Renal cortical epithelial cell (primary cell): ENCODE data around the gene BAZ1B. TPM values are rescaled to one million over a fixed set of nuclear protein-coding genes. Genes with fewer than 3 reads are reported as not detected.
"Not testable (repeated sequence)": the region's sequence is repeated elsewhere in the genome, so short reads cannot be mapped to it uniquely, and the experiment has no call there.

Experiments used
- DNase-seq: peaks from one replicate; pipeline ENCODE4 v3.0.0-alpha.2; 2011; ENCODE audit warnings: low read depth
- total RNA-seq: library from RNA; depleted of rRNA; stranded (reverse); fragments of >200 nt; gene quantifications from 2 replicates; pipeline ENCODE4 v1.2.3, GENCODE V29; 2014

The BAZ1B gene
- total RNA-seq, 1 donor from 2014 or later, result 66.4 TPM

DNA sequence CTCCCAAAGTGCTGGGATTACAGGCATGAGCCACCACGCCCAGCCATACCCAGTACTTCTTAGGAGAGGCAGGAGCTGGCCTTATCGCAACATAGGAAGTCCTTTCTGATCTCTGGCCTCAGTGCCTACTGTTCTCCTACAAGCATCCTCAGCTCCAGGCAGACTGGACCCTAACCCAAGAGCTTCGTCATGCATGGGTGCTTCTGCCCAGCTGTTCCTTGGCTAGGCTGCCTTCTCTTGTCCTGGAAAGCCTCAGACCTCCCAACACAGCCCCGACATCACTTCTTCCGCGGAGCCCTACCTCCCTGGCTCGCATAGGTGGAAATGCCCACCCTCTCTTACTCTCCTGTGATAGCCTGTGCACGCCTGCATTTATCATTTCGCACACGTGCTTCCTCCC, 19.6 kb upstream of the BAZ1B start:
- DNase-seq, result no peak

DNA sequence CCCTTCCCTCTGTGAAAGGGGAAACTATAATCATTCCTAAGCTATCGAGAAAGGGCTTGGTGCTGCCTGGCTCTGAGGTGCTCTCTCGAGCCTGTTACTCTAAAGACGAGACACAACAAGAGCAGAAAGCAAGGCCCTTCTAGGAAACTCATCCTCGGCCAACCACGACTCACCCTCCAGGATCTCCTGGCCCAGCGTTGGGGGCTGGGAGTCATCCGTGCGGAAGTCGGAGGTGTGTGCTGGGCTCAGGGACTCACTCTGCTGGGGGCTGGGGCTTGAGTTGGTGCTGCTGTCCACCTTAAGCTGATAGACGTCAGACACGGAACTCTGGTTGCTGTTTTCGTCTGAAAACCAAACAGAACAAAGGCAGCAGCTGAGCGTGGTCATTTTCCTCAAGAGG, 17.6 kb upstream of the BAZ1B start:
- no peak for DNase-seq

DNA sequence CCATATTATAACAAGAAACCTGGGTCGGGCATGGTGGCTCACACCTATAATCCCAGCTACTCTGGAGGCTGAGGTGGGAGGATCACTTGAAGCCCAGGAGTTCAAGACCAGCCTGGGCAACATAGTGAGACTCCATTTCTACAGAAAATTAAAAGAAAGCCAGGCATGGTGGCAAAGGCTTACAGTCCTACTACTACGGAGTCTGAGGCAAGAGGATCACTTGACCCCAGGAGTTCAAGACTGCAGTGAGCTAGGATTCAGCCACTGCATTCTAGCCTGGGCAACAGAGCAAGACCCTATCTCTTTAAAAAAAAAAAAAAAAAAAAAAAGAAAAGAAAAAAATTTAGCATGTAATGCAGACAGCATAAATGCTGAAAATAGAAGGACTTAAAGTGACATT, 16.4 kb upstream of the BAZ1B start:
- DNase-seq, result not testable (repeated sequence)

DNA sequence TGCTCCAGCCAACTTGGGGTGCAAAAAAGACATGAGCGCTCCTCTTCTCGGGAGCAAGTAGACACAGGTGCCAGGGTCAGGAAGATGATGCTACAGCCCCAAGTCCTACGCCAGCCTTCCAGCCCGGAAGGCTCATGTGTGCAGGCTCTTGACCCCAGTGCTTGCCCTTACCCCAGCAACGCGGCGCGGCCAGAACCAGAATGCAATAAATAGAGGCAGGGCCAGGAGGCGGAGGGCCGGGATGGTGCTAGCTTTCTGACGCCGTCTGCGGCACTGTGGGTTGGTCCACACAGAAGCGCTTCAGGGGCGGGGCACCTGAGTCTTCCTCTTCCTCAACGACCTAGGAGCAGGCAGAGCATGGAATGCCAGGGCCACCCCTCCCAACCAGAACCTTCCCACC, 15.0 kb upstream of the BAZ1B start:
- DNase-seq, result no peak

DNA sequence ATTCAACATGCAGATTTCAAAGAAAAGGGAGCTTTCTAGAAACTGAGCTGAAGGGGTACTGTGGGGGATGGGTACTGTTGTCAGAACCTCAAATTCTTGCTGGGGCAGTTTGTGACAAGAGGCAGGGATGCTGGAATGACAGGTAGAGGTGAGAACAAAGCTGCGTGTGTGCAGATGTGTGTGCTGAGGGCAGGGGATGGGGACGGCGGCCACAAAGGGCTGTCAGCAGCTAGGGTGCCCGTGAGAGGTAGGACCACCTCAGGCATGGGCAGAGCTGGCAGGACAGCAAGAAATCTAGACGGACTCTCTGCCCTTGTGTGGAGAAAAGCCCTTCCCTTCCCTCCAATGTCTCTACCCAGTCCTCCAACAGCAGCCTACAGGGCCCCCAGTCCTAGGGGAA, 14.4 kb upstream of the BAZ1B start:
- no peak for DNase-seq

DNA sequence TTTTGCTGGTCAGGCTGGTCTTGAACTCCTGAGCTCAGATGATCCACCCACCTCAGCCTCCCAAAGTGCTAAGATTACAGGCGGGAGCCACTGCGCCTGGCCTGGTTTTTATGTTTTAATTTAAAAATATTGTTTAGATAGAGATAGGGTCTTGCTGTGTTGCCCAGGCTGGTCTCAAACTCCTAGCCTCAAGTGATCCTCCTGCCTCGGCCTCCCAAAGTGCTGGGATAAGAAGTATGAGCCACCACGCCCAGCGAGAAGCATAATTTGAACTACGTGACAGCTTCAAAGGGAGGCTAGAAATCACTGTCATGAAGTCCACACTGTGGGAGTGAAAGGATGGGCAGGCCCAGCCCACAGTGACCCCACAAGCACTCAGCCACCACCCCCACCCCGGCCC, 13.8 kb upstream of the BAZ1B start:
- DNase-seq, result not testable (repeated sequence)

DNA sequence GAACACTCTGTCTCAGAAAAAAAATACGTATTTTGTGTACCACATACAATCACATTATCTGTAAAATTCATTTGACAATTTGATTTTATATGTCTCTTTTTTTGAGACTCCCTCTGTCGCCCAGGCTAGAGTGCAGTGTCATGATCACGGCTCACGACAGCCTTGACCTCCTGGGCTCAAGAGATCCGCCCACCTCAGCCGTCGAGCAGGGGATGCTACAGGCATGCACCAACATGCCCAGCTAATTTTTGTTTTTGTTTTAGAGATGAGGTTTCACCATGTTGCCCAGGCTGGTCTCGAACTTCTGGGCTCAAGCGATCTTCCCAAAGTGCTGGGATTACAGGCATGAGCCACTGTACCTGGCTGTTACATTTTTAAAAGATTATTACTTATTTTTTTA, 11.6 kb upstream of the BAZ1B start:
- DNase-seq, result no peak

DNA sequence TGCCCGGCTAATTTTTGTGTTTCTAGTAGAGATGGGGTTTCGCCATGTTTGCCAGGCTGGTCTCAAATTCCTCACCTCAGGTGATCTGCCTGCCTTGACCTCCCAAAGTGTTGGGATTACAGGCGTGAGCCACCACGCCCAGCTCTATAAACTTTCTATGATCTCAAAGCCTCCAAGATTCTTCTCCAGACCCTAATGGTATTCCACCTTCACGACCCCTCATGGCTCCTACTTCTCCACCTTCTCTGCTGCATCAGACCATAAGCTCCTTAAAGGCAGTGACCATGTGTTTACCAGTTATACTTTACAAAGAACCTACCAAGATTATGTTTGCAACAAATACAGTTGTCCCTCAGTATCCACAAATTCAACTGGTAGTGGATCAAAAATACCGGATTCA, 10.1 kb upstream of the BAZ1B start:
- DNase-seq, result no peak

DNA sequence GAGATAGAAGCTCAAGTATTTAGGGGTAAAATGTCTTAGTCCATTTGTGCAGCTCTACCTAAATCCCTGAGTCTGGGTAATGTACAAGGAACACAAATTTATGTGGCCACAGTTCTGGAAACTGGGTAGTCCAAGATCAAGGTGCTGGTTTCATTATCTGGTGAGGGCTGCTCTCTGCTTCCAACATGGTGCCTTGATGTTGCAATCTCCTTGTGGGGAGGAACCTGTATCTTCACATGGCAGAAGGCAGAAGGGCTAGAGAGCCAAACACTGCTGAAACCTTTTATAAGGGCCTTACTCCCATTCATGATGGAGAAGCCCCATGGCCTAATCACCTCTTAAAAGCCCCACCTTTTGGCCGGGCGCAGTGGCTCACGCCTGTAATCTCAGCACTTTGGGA, 8.7 kb upstream of the BAZ1B start:
- DNase-seq, result no peak

DNA sequence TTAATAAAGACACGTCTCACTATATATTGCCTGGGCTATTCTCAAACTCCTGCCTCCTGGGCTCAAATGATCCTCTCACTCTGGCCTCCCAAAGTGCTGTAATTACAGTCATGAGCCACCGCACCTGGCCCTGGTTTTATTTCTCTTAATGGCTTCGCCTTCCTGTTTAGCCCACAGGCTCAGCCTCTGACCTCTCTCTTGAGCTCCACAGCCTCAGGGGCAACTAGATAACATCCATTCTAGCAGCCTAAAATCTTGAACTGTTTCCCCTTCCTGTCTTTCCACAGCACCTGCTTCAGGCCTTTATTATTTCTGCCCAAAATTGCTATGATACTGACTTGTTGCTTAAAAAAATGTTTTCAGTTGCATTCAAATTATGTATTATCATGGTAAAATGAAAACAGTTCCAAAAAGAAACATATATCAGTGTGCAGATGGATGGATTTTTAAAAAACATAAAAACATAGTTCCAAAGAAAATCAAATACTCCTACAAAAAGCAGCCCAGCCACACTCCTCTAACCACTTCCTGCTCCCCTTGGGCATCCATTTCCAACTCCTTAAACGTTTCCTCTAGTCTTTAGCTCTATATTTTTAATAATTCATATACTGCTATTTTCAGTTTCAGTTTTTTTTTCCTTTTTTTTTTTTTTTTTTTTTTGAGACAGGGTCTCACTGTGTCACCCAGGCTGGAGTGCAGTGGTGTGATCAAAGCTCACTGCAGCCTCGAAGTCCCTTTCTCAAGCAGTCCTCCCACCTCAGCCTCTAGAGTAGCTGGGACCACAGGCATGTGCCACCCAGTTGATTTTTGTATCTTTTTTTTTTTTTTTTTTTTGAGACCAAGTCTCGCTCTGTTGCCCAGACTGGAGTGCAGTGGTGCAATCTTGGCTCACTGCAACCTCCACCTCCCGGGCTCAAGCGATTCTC, 5.1 kb upstream of the BAZ1B start:
- DNase-seq, result no peak

DNA sequence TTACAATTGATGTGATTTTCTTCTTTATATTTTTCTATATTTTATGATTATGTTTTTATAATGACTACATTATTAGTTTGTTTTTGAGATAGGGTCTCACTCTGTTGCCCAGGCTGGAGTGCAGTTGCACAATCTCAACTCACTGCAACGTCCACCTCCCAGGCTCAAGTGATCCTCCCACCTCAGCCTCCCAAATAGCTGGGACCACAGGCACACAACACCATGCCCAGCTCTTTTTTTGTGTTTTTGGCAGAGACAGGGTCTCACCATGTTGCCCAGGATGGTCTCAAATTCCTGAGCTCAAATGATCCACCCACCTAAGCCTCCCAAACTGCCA, 4.0 kb upstream of the BAZ1B start:
- DNase-seq, result not testable (repeated sequence)

DNA sequence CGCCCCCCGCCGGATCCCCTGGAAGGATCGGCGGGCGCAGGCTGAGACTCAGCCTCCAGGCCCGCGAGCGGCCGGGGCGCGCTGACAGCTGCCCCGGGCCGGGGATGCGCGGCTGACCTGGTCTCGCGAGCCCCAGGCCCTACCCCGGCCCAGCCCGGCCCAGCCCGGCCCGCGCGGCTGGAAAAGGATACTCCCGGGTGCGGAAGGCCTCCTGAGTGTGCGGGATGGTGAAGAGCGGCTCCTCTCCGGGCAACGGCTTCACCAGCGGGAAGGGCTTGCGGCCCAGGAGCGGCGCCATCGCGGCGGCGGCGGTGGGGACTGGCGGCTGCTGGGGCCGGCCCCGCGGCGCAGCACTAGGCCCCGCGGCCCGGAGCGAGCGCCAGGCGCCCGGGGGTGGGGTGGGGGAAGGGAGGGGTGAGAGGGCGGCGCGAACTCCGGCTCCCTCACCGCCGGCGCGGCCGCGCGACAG, 423 bp downstream of the BAZ1B start:
- no peak for DNase-seq

DNA sequence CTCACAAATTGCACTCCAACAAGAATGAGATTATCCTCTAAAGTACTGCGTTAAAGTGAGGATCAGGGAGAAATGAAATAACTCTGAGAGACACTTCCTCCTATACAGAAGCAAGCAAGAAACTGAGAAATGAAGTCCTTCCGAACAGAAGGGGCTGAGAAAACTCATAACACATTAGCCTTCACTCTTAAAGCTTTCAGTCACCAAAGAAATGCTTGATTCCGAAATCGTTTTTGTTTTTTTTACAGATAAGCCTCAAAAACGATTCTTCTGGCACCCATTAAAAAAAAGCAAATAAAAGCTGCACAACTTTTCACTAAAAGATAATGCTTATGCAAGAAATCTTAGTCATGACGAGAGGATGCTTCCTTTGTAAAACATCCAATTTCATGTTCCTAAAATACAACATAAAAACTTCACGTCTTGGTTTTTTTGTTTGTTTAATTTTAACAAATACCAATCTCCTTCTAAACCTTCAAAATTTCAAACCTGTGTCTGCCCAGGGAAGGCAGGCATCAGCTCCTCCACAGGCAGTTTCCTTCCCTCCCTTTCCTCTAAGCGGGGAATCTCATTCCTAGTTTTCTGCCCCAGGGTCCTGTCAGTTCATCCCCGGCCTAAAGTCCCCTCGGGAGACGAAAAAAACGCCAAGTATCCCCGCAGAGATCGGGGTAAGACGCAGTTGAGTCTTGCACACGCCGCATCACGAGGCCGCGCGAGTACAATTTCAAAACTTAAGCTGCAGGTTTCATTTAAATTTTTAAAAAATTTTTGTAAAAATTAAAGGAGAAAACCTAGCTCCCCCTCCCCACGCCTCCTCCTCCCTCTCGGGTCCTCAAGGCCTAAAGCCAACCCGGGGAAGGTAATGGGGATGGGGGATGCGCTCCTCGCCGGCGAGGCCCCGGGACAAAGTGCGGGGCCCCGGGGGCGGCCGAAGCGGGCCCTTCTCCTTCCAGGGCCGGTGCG, 1.1 kb downstream of the BAZ1B start:
- DNase-seq, result no peak

DNA sequence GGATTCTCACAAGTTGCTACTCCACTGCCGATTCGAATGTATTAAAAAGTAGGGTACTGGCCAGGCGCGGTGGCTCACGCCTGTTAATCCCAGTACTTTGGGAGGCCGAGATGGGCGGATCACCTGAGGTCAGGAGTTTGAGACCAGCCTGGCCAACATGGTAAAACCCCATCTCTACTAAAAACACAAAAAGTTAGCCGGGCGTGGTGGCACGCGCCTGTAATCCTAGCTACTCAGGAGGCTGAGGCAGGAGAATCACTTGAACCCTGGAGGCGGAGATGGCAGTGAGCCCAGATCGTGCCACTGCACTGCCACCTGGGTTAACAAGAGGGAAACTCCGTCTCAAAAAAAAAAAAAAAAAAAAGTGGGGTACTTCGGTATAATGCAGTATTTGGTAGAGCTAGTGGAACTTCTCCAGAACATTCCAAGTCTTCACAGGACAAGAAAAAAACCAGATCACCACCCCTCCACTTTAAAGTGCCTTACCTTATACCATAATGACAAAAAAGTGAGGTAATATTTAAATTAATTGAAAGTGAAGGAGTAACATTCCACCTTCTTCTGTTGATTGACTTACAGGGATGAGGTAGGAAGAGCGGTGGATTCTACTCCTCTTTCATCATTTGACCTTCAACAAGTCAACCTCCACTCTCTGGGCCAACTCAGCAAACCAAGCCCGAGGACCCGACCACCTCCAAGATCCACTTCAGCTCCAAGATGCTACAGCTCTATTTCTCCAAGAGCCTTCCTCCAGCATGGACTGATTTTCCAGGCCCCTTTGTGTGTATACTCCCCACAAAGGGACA, 2.0 kb downstream of the BAZ1B start:
- no peak for DNase-seq

DNA sequence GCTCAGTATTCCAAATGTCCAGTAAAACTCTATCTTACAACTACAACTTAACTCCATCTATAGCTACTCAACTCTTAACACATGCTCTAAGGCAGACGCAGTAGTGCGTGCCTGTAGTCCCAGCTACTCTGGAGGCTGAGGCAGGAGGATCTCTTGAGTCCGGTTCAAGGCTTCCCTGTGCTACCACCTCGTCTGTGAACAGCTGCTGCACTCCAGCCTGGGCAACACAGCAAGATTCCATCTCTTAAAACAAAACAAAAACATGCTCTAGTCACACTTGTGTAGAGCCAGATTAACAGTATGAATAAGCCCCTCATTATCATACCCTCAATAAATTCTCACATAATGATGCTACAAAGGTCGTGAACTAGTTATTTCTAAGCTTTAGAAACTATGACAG, 3.6 kb downstream of the BAZ1B start:
- DNase-seq, result no peak

DNA sequence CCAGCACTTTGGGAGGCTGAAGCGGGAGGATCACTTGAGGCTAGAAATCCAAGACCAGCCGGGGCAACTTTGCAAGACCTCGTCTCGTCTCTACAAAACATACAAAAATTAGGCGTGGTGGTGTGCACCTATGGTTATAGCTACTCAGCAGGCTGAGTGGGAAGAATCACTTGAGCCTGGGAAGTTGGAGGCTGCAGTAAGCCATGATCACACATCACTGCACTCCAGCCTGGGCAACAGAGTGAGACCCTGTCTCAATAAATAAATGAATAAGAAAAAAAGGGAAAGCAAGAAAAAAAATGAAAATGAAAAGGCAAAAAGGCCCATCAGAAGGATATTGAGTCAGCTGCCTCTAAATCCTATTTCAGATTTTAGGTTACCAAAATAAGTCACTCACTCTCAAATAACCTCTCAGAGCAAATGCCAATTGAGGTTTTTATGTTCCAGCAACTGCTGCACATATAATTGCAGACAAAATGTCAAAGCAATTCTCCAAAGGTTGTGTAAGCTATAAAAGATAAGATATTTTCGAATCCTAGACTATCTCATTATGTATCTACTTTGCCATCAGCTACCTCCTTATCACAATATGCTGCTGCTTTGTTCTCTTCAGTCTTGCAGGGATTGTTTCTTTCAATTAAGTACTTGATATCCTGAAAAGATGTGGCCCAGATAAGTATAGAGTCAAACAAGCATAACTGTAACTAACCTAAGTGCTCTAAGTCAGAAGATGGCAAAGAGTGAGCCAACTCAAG, 4.7 kb downstream of the BAZ1B start:
- DNase-seq, result no peak

DNA sequence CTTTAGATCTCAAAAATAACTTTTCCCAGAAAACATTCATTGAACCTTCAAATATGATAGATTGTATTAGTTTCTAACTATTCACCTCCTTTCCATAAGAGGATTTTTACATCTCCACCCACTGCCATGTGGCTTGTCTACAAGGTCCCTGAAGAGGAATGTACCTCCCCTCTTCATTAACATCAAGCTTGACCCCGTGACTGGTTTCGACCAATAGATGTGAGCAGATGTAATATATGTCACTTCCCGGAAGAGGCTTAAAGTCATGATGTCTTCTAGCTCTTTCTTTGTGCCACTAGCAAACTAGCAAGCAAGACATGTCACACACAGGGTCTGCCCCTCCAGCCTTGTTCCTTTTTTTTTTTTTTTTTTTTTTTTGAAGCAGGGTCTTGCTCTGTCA, 6.9 kb downstream of the BAZ1B start:
- no peak for DNase-seq

DNA sequence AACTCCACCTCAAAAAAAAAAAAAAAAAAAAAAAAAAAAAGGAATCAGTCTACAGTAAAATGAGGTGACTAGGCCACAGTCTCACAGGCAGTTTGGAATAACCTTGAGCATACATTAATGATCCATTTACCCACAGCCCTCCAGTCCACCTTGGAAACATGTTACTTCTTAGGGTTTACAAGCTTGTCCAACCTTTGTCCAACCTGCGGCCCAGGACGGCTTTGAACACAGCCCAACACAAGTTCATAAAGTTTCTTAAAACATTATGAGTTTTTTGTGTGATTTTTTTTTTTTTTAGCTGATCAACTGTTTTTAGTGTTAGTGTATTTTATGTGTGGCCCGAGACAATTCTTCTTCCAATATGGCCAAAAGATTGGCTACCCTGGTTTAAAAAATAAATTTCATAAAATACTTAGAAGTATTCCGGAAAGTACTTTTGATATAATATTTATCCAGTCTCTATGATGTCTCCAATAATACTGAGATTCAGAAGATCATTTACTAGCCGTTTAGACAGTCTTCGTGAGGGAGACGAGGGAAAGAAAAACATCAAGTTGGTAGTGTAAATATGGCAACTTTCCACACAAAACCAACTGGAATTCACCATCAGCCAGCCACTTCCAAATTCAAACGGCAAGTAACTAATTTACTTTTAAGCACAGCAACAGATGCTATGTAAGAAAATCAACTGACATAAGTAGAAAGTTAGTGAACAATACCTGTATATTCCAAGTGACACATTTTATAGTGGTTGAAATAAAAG, 9.9 kb downstream of the BAZ1B start:
- no peak for DNase-seq

DNA sequence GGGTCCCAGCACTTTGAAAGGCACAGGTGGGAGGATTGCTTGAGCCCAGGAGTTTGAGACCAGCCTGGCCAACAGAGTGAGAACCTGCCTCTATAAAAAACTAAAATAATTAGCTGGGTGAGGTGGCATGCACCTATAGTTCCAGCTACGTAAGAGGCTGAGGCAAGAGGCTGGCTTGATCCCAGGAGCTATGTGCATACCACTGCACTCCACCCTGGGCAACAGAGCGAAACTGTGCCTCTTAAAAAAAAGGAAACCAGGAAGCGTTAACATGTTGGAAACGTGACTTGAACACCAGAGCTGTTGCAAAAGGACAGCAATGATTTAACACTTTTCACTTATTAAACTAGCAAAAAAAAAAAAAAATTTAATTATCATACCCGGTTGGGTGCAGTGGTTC, 12.6 kb downstream of the BAZ1B start:
- peak; percentile 75 for DNase-seq

DNA sequence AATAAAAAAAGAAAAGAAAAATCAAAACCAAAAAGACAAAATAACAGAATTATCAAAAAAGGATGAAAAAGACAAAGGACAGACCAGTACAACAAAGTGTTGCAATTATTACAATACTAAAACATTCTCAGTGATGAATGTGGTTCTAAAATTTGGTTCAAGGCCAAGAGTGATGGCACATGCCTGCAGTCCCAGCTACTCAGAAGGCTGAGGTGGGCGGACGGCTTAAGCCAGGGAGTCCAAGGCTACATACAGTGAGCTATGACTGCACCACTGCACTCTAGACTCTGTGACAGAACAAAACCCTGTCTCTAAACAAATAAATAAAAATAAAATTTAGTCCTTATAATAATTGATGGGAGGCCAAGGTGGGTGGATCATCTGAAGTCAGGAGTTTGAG, 14.5 kb downstream of the BAZ1B start:
- no peak for DNase-seq
